Kidney epithelial cell (primary cell): ENCODE results near the gene KRTAP3-3. TPM values are rescaled to one million over a fixed set of nuclear protein-coding genes. Genes with fewer than 3 reads are reported as not detected.

Source experiments
- DNase-seq: peaks from one replicate; pipeline ENCODE4 v3.0.0-alpha.2; 2010; ENCODE audit warnings: low read depth
- H3K27me3 ChIP-seq: 2 replicates; pipeline ENCODE4 v1.6.0; 2011; ENCODE audit warnings: low read length; ENCODE audit not compliant: control insufficient read depth, insufficient read depth
- H3K36me3 ChIP-seq: 2 replicates; pipeline ENCODE4 v1.5.1; 2011; ENCODE audit warnings: low read length; ENCODE audit not compliant: control insufficient read depth, insufficient read depth
- H3K4me3 ChIP-seq: 2 replicates; pipeline ENCODE4 v1.5.1; 2011; ENCODE audit warnings: low read depth, mild to moderate bottlenecking, control low read depth, low read length
- CTCF ChIP-seq: IDR thresholded peaks from 2 replicates; pipeline ENCODE4 v1.5.1; 2011; ENCODE audit warnings: mild to moderate bottlenecking, moderate library complexity, low read length, control low read depth, inconsistent platforms; ENCODE audit not compliant: insufficient read depth, poor library complexity, severe bottlenecking
- total RNA-seq: library from RNA; depleted of rRNA; stranded (reverse); fragments of >200 nt; gene quantifications from 2 replicates; pipeline ENCODE4 v1.2.3, GENCODE V29; 2015

The KRTAP3-3 gene
- total RNA-seq, 1 donor from 2014 or later = not detected

DNA sequence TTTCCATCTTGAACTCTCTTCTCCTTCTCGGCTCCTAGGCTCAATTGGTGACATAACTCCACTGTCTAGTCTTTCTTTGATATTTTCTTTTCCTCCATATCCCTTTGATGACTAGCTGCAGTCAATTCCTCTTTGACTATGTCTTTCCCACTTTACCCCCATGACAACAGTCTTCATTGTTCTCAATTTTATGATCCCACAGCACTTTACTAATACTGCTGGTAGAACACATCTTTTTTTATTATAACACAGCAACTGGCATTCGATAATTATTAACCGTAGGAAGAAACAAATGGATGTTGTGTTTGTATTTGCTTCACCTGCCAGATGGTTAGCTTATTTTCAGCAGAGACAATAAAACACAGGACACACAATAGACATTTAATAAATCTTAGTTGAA, 1.3 kb downstream of the KRTAP3-3 start:
- DNase-seq = no peak
- no peaks in the 10 kb centered on the region for H3K27me3 ChIP-seq
- no peaks in the 10 kb centered on the region for H3K36me3 ChIP-seq
- no peak for TF ChIP-seq CTCF
- H3K4me3 ChIP-seq = no peak overlapping the region

GRCh38 chr17:40986920-40987319, 7.0 kb downstream of the KRTAP3-3 start:
- DNase-seq = no peak
- no peak overlapping the region for H3K4me3 ChIP-seq
- H3K27me3 ChIP-seq = no peaks in the 10 kb centered on the region
- no peak for TF ChIP-seq CTCF
- no peaks in the 10 kb centered on the region for H3K36me3 ChIP-seq

DNA sequence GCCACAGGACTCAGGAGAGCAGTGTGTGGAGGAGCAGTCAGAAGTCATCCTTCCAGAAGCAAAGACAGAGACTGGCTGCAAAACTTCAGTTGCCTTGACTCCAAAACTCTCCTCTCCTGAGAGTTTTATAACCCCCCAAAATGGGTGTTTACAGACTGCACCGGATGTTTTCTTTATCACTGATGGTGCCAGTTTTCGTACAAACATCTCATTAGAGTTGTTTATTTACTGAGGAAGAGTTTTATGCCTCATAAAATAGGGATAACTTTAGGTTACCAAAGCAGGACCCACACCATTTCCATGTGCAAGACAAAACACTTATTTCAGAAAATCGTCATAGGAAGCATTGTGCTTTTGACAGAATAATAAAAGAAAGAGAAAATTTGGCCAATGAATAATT, 9.7 kb downstream of the KRTAP3-3 start, which contains the start of gene KRT40:
Gene KRT40, minus strand, starts transcription at position 101 of the 400 bp plus-strand sequence. Its CDS starts 53 bp downstream, at position 48.
- TF ChIP-seq CTCF = no peak
- H3K27me3 ChIP-seq = no peaks in the 10 kb centered on the region
- DNase-seq = no peak
- no peaks in the 10 kb centered on the region for H3K36me3 ChIP-seq
- H3K4me3 ChIP-seq = no peak within 1 kb of the TSS

DNA sequence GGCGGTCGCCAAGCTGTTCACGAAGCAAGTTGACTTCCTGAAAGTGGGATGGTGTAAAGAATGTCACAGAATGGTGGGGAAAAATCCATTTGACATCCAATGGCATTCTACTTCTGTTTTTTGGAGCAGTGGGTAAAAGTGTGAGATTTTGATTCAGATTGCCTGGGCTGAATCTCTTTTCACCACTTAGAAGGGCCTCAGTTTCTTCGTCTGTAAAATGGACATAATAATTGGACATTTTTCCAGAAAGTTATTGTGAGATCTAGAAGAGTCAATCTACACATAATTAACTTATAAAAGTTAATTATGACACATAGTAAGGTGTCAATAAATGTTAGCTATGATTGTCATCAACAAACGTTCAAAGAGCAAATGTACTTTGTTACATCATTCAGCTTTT, 12.8 kb downstream of the KRTAP3-3 start:
- Histone ChIP-seq H3K36me3 (no peaks in the 10 kb centered on the region), H3K4me3 (no peak overlapping the region), H3K27me3 (no peaks in the 10 kb centered on the region)
- no peak for TF ChIP-seq CTCF
- no peak for DNase-seq

DNA sequence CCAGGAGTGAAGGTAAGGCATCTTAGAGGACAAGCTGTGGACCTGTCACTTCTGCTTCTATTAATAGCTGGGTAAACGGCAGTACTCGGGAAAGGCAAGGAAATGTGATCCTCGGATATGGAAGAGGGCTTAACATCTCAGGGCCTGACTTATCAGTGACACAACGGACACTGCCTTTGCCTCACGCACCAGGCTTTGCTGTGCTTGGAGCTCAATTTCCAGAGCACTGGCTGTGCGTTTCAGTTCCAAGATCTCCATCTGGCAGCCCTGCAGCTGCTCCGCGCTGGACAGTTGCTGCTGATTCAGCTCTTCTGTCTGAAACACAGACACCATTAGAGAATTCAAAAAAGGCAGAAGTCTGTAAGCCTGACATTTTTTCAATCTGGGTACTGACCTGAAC, 13.4 kb downstream of the KRTAP3-3 start:
- DNase-seq = no peak
- no peaks in the 10 kb centered on the region for H3K36me3 ChIP-seq
- no peaks in the 10 kb centered on the region for H3K27me3 ChIP-seq
- H3K4me3 ChIP-seq = no peak overlapping the region
- TF ChIP-seq CTCF = no peak

- Histone ChIP-seq H3K4me3 (no peak overlapping the region), H3K36me3 (no peaks in the 10 kb centered on the region), H3K27me3 (no peaks in the 10 kb centered on the region)
- TF ChIP-seq CTCF = no peak
- no peak for DNase-seq
These were observed 13.8 kb downstream of the KRTAP3-3 start for GRCh38 chr17:40980117-40980516.
